Measurements from ENCODE around the gene DOK3. TPM values are rescaled to one million over a fixed set of nuclear protein-coding genes. Genes with fewer than 3 reads are reported as not detected.

The DOK3 gene
- polyA plus RNA-seq, 3 donors: 62.8 to 196 (median 98.3) TPM

GRCh38 chr5:177497292-177498012 is 12.2 kb downstream of the DOK3 start, which contains the start of gene PDLIM7:
Gene PDLIM7 (minus strand): TSS chr5:177497604. CDS start chr5:177496512, 1,092 bp downstream.
- Histone ChIP-seq H3K9me3 (replicated peaks in 1 of 2; ENCODE audit: control insufficient read depth in 1 of 2, insufficient read depth in 1 of 2, low read length in 2 of 2) (no peaks in the 10 kb centered on the region), H3K27me3 (ENCODE audit: control insufficient read depth in 2 of 2, insufficient read depth in 2 of 2, low read length in 2 of 2) (peaks cover 0 to 17% of the 10 kb centered on the region in 2 donors), H3K36me3 (replicated peaks in 1 of 2; ENCODE audit: control insufficient read depth in 1 of 2, insufficient read depth in 2 of 2, low read length in 2 of 2) (peaks cover 4 to 5% of the 10 kb centered on the region in 2 donors), H3K4me2 (replicated peaks; ENCODE audit: extremely low read depth, low read length, poor library complexity, severe bottlenecking) (peak within 1 kb of the TSS; percentile 94), H3K4me3 (replicated peaks in 1 of 3; ENCODE audit: low read depth in 2 of 3, low read length in 3 of 3) (peak within 1 kb of the TSS; percentile 70 to 84 (median 81)), H2AFZ (ENCODE audit: insufficient read depth, low read depth, low read length, poor library complexity, severe bottlenecking) (no peak within 1 kb of the TSS), H3K79me2 (ENCODE audit: insufficient read depth, low read length) (peaks cover 34% of the 10 kb centered on the region), H4K20me1 (ENCODE audit: insufficient read depth, low read length) (peaks cover 33% of the 10 kb centered on the region), H3K9ac (ENCODE audit: insufficient read depth, low read length, poor library complexity, severe bottlenecking) (peak within 1 kb of the TSS; percentile 84), H3K27ac (ENCODE audit: low read depth in 1 of 2, low read length in 2 of 2) (peak within 1 kb of the TSS; percentile 37 to 98), H3K4me1 (ENCODE audit: control insufficient read depth in 1 of 2, insufficient read depth in 2 of 2, low read length in 2 of 2) (peaks cover 75 to 78% of the 10 kb centered on the region in 2 donors)
- Mint-ChIP-seq H3K4me3 (peak within 1 kb of the TSS; percentile 78 to 88), H3K4me1 (peaks cover 72% of the 10 kb centered on the region), H3K36me3 (peaks cover 14 to 19% of the 10 kb centered on the region in 2 donors), H3K27ac (peak within 1 kb of the TSS; percentile 90 to 99 (median 98)), H3K27me3 (ENCODE audit: low read depth in 3 of 3) (peaks cover 19 to 30% (median 21%) of the 10 kb centered on the region in 3 donors), H3K9me3 (peaks cover 0 to 3% (median 0%) of the 10 kb centered on the region in 7 donors)
- WGBS (ENCODE audit: insufficient coverage): under 1% methylated on average over 70 of the region's 73 CpGs
- intact Hi-C loops (cut with micrococcal nuclease): loop anchor here (5.0 to 10.0 kb wide), 4 partner anchors 40 to 185 kb away; partner anchors contain the start of genes MXD3 (in 1 of the 2) and PFN3 (in 1 of the 2)
- TF ChIP-seq, protein P1, sequence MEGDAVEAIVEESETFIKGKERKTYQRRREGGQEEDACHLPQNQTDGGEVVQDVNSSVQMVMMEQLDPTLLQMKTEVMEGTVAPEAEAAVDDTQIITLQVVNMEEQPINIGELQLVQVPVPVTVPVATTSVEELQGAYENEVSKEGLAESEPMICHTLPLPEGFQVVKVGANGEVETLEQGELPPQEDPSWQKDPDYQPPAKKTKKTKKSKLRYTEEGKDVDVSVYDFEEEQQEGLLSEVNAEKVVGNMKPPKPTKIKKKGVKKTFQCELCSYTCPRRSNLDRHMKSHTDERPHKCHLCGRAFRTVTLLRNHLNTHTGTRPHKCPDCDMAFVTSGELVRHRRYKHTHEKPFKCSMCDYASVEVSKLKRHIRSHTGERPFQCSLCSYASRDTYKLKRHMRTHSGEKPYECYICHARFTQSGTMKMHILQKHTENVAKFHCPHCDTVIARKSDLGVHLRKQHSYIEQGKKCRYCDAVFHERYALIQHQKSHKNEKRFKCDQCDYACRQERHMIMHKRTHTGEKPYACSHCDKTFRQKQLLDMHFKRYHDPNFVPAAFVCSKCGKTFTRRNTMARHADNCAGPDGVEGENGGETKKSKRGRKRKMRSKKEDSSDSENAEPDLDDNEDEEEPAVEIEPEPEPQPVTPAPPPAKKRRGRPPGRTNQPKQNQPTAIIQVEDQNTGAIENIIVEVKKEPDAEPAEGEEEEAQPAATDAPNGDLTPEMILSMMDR (IDR thresholded peaks at IDR 0.05): no peak
- peak; percentile 97 to 98 (median 97) for DNase-seq

GRCh38 chr5:177496727-177497291 is 12.8 kb downstream of the DOK3 start:
- peaks cover 0 to 17% of the 10 kb centered on the region in 2 donors for H3K27me3 ChIP-seq (ENCODE audit: control insufficient read depth in 2 of 2, insufficient read depth in 2 of 2, low read length in 2 of 2)
- no peak overlapping the region for H2AFZ ChIP-seq (ENCODE audit: insufficient read depth, low read depth, low read length, poor library complexity, severe bottlenecking)
- H3K4me3 Mint-ChIP-seq: peak overlapping the region; percentile 76 to 78
- H3K4me3 ChIP-seq (replicated peaks in 1 of 3; ENCODE audit: low read depth in 2 of 3, low read length in 3 of 3): peak overlapping the region; percentile 70 to 84 (median 81)
- H3K9ac ChIP-seq (ENCODE audit: insufficient read depth, low read length, poor library complexity, severe bottlenecking): peak overlapping the region; percentile 84
- H3K79me2 ChIP-seq (ENCODE audit: insufficient read depth, low read length): peaks cover 34% of the 10 kb centered on the region
- H3K4me1 Mint-ChIP-seq: peaks cover 66% of the 10 kb centered on the region
- H3K27me3 Mint-ChIP-seq (ENCODE audit: low read depth in 3 of 3): peaks cover 19 to 30% (median 21%) of the 10 kb centered on the region in 3 donors
- DNase-seq: peak; percentile 53 to 76 (median 64)
- peaks cover 26% of the 10 kb centered on the region for H4K20me1 ChIP-seq (ENCODE audit: insufficient read depth, low read length)
- H3K9me3 ChIP-seq (replicated peaks in 1 of 2; ENCODE audit: control insufficient read depth in 1 of 2, insufficient read depth in 1 of 2, low read length in 2 of 2): no peaks in the 10 kb centered on the region
- peak overlapping the region in 6 of 7 donors; percentile 97 to 99 (median 98) for H3K27ac Mint-ChIP-seq
- WGBS (ENCODE audit: insufficient coverage): 10% methylated on average over 12 of the region's 29 CpGs
- H3K36me3 Mint-ChIP-seq: peaks cover 14 to 22% of the 10 kb centered on the region in 2 donors
- TF ChIP-seq, protein P1 (IDR thresholded peaks at IDR 0.05): no peak
- intact Hi-C loops (cut with micrococcal nuclease): loop anchor here (5.0 to 10.0 kb wide), 4 partner anchors 40 to 185 kb away; partner anchors contain the start of genes MXD3 (in 1 of the 2) and PFN3 (in 1 of the 2)
- peak overlapping the region; percentile 94 for H3K4me2 ChIP-seq (replicated peaks; ENCODE audit: extremely low read depth, low read length, poor library complexity, severe bottlenecking)
- H3K36me3 ChIP-seq (replicated peaks in 1 of 2; ENCODE audit: control insufficient read depth in 1 of 2, insufficient read depth in 2 of 2, low read length in 2 of 2): peaks cover 6 to 11% of the 10 kb centered on the region in 2 donors
- H3K27ac ChIP-seq (ENCODE audit: low read depth in 1 of 2, low read length in 2 of 2): peak overlapping the region; percentile 24 to 98
- peaks cover 0 to 3% (median 0%) of the 10 kb centered on the region in 7 donors for H3K9me3 Mint-ChIP-seq
- peaks cover 69 to 76% of the 10 kb centered on the region in 2 donors for H3K4me1 ChIP-seq (ENCODE audit: control insufficient read depth in 1 of 2, insufficient read depth in 2 of 2, low read length in 2 of 2)

Data from CD14-positive monocyte (primary cell).